MCF 10A (cell line): Measurements from ENCODE around the gene ROBO3. TPM values are rescaled to one million over a fixed set of nuclear protein-coding genes. Genes with fewer than 3 reads are reported as not detected.

Experiments
- BruUV-seq: library from RNA; stranded (reverse); fragments of 400-500 nt; replicated peaks from 2 replicates; lab custom pipeline; 2021; lab: Mats Ljungman, UMichigan
- CTCF ChIA-PET: fragments of 300-600 bp; sonication (Branson Sonifier 250); formaldehyde crosslinking; extraction: SDS; loops from one replicate; lab custom pipeline; 2021; ENCODE audit warnings: antibody characterized with exemption, inconsistent platforms; lab: Yijun Ruan, JAX
- POLR2A ChIA-PET: fragments of 300-600, 350-650 bp; sonication (Branson Sonifier 250); formaldehyde crosslinking; extraction: SDS; loops from one replicate; lab custom pipeline; 2020; ENCODE audit warnings: antibody characterized with exemption, inconsistent platforms; lab: Yijun Ruan, JAX
- DNase-seq: peaks from one replicate; pipeline ENCODE4 v3.0.0-alpha.2; 2018; ENCODE audit not compliant: unreplicated experiment
- H3K27ac Mint-ChIP-seq: one replicate; pipeline ENCODE4 v1.8.0; 2022; ENCODE audit warnings: mild to moderate bottlenecking, low read depth, mixed read lengths; ENCODE audit not compliant: unreplicated experiment
- H3K27me3 Mint-ChIP-seq: one replicate; pipeline ENCODE4 v1.8.0; 2022; ENCODE audit warnings: mixed read lengths; ENCODE audit not compliant: insufficient read depth, unreplicated experiment
- H3K36me3 Mint-ChIP-seq: one replicate; pipeline ENCODE4 v1.8.0; 2022; ENCODE audit warnings: mild to moderate bottlenecking, moderate library complexity, mixed read lengths; ENCODE audit not compliant: insufficient read depth, unreplicated experiment
- H3K4me1 Mint-ChIP-seq: one replicate; pipeline ENCODE4 v1.8.0; 2022; ENCODE audit warnings: mixed read lengths; ENCODE audit not compliant: insufficient read depth, unreplicated experiment
- H3K4me3 Mint-ChIP-seq: one replicate; pipeline ENCODE4 v1.8.0; 2022; ENCODE audit warnings: mild to moderate bottlenecking, moderate library complexity, mixed read lengths; ENCODE audit not compliant: unreplicated experiment
- H3K9me3 Mint-ChIP-seq: one replicate; pipeline ENCODE4 v1.8.0; 2022; ENCODE audit warnings: mixed read lengths; ENCODE audit not compliant: unreplicated experiment
- intact Hi-C: fragments of 100-400 bp; cut with micrococcal nuclease; formaldehyde crosslinking; loops from 2 replicates; pipeline ENCODE4 v1.14.1; 2022
- total RNA-seq: library from RNA; stranded (reverse); gene quantifications from 2 replicates; pipeline ENCODE4 v1.2.3, GENCODE V29; 2022
- TF ChIP-seq, protein P1 (sequence below): fragments of 200-600 bp; IDR thresholded peaks from one replicate; pipeline ENCODE4 v1.8.0; 2022; ENCODE audit warnings: antibody characterized with exemption, mild to moderate bottlenecking; ENCODE audit not compliant: unreplicated experiment

ROBO3 gene
- total RNA-seq, 1 experiment from 2014 or later = 117 TPM

- H3K4me1 Mint-ChIP-seq = no peaks in the 10 kb centered on the region
- H3K36me3 Mint-ChIP-seq = no peaks in the 10 kb centered on the region
- ChIA-PET POLR2A (no interaction called here), CTCF (no interaction called here)
- TF ChIP-seq, protein P1, sequence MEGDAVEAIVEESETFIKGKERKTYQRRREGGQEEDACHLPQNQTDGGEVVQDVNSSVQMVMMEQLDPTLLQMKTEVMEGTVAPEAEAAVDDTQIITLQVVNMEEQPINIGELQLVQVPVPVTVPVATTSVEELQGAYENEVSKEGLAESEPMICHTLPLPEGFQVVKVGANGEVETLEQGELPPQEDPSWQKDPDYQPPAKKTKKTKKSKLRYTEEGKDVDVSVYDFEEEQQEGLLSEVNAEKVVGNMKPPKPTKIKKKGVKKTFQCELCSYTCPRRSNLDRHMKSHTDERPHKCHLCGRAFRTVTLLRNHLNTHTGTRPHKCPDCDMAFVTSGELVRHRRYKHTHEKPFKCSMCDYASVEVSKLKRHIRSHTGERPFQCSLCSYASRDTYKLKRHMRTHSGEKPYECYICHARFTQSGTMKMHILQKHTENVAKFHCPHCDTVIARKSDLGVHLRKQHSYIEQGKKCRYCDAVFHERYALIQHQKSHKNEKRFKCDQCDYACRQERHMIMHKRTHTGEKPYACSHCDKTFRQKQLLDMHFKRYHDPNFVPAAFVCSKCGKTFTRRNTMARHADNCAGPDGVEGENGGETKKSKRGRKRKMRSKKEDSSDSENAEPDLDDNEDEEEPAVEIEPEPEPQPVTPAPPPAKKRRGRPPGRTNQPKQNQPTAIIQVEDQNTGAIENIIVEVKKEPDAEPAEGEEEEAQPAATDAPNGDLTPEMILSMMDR = no peak
- no peak for DNase-seq
- H3K27me3 Mint-ChIP-seq = no peaks in the 10 kb centered on the region
- no peak overlapping the region for H3K4me3 Mint-ChIP-seq
- intact Hi-C loops = no loop called here
- no TSS peak for BruUV-seq
- H3K9me3 Mint-ChIP-seq = no peaks in the 10 kb centered on the region
- H3K27ac Mint-ChIP-seq = no peak overlapping the region
Observed at GRCh38 chr11:124923296-124923695, 58.1 kb downstream of the ROBO3 start.

- intact Hi-C loops = no loop called here
- TF ChIP-seq, protein P1 = no peak
- no peaks in the 10 kb centered on the region for H3K36me3 Mint-ChIP-seq
- no peak overlapping the region for H3K27ac Mint-ChIP-seq
- H3K9me3 Mint-ChIP-seq = no peaks in the 10 kb centered on the region
- POLR2A ChIA-PET = no interaction called here
- H3K4me1 Mint-ChIP-seq = no peaks in the 10 kb centered on the region
- DNase-seq = no peak
- no peak overlapping the region for H3K4me3 Mint-ChIP-seq
- no TSS peak for BruUV-seq
- CTCF ChIA-PET = interaction anchor here (1.0 kb wide), 1 partner anchor 40 kb away, joined by 3 read pairs; no protein-coding TSS in a partner anchor
- H3K27me3 Mint-ChIP-seq = no peaks in the 10 kb centered on the region
Observed at GRCh38 chr11:124928942-124929665, 63.9 kb downstream of the ROBO3 start.

- H3K4me1 Mint-ChIP-seq = no peaks in the 10 kb centered on the region
- POLR2A ChIA-PET = interaction anchor here (0.8 kb wide), 1 partner anchor 15 kb away, joined by 3 read pairs; no protein-coding TSS in a partner anchor
- no peaks in the 10 kb centered on the region for H3K9me3 Mint-ChIP-seq
- no TSS peak for BruUV-seq
- TF ChIP-seq, protein P1 = no peak
- H3K36me3 Mint-ChIP-seq = no peaks in the 10 kb centered on the region
- intact Hi-C loops = no loop called here
- CTCF ChIA-PET = no interaction called here
- DNase-seq = no peak
- H3K4me3 Mint-ChIP-seq = no peak overlapping the region
- no peak overlapping the region for H3K27ac Mint-ChIP-seq
- no peaks in the 10 kb centered on the region for H3K27me3 Mint-ChIP-seq
Observed at GRCh38 chr11:124930799-124931198, 65.6 kb downstream of the ROBO3 start.

Other genes starting within 250 kb of the ROBO3 start
- gene TBRG1, start 242.6 kb upstream of the ROBO3 start, total RNA-seq = 46.9 and 54.0 TPM in 2 replicates
- gene SIAE, start 191.7 kb upstream of the ROBO3 start, total RNA-seq = 20.7 and 21.7 TPM in 2 replicates
- gene SPA17, start 191.5 kb upstream of the ROBO3 start, total RNA-seq = 12.0 and 18.1 TPM in 2 replicates
- gene NRGN, start 125.5 kb upstream of the ROBO3 start, total RNA-seq = 1.4 TPM in 1 of 2 replicates, not detected in the other
- gene VSIG2, start 113.2 kb upstream of the ROBO3 start, total RNA-seq = not detected in 2 replicates
- gene ESAM, start 103.1 kb upstream of the ROBO3 start, total RNA-seq = 0.19 and 0.93 TPM in 2 replicates
- gene MSANTD2, start 65.0 kb upstream of the ROBO3 start, total RNA-seq = 14.2 and 15.3 TPM in 2 replicates
- gene ROBO4, start 32.4 kb downstream of the ROBO3 start, total RNA-seq = 10.6 and 14.2 TPM in 2 replicates
- not detected in 2 replicates for gene HEPN1, start 53.8 kb downstream of the ROBO3 start, total RNA-seq
- not detected in 2 replicates for gene HEPACAM, start 70.6 kb downstream of the ROBO3 start, total RNA-seq
- 2.8 and 3.4 TPM in 2 replicates for gene CCDC15, start 88.8 kb downstream of the ROBO3 start, total RNA-seq
- gene SLC37A2, start 197.9 kb downstream of the ROBO3 start, total RNA-seq = 5.2 and 7.8 TPM in 2 replicates
- 21.1 and 31.3 TPM in 2 replicates for gene TMEM218, start 246.2 kb downstream of the ROBO3 start, total RNA-seq